Upper lobe of left lung (tissue), 6 donors: ENCODE measurements around the gene PRKAG2. TPM values are rescaled to one million over a fixed set of nuclear protein-coding genes. Genes with fewer than 3 reads are reported as not detected.

ENCODE experiments used
- ATAC-seq, 2 donors: fragments of 200-7000 bp; cut with Tn5 transposase; one replicate each; pipeline ENCODE4 v1.9.1; 2022; ENCODE audit warnings: mild to moderate bottlenecking in 2 of 2, moderate library complexity in 2 of 2; ENCODE audit not compliant: low FRiP score in 2 of 2
- DNase-seq, 2 donors: peaks; one replicate each; pipeline ENCODE4 v3.0.0-alpha.2; 2019 to 2020
- H3K27ac ChIP-seq, 4 donors: fragments of 200-600 bp; sonication (generic); one replicate each; pipeline ENCODE4 v1.5.1; 2016 to 2019
- H3K27me3 ChIP-seq, 4 donors: fragments of 200-600 bp; sonication (generic); one replicate each; pipeline ENCODE4 v1.5.1; 2017 to 2019
- H3K36me3 ChIP-seq, 4 donors: fragments of 200-600 bp; sonication (generic); one replicate each; pipeline ENCODE4 v1.5.1; 2016 to 2019
- H3K4me1 ChIP-seq, 4 donors: fragments of 200-600 bp; sonication (generic); one replicate each; pipeline ENCODE4 v1.5.1; 2018 to 2019
- H3K4me3 ChIP-seq, 4 donors: fragments of 200-600 bp; sonication (generic); one replicate each; pipeline ENCODE4 v1.5.1; 2017 to 2019; ENCODE audit warnings: mild to moderate bottlenecking in 2 of 4, moderate library complexity in 1 of 4
- H3K9me3 ChIP-seq, 4 donors: fragments of 200-600 bp; sonication (generic); one replicate each; pipeline ENCODE4 v1.5.1; 2018 to 2019
- CTCF ChIP-seq, 6 experiments: fragments of 450-650 bp in 4 of 6; fragments of 200-600 bp in 2 of 6; sonication (generic) in 2 of 6; IDR thresholded peaks; one replicate each; pipeline ENCODE4 v1.5.1; 2016 to 2019; ENCODE audit warnings: antibody characterized with exemption in 6 of 6
- EP300 ChIP-seq, 4 donors: sonication (generic); formaldehyde crosslinking; IDR thresholded peaks; one replicate each; pipeline ENCODE4 v1.5.1; 2017; ENCODE audit warnings: antibody characterized with exemption in 4 of 4, control low read depth in 2 of 4
- POLR2A ChIP-seq, 4 donors: fragments of 450-650 bp; IDR thresholded peaks; one replicate each; pipeline ENCODE4 v1.5.1; 2016 to 2017; ENCODE audit warnings: antibody characterized with exemption in 4 of 4, mild to moderate bottlenecking in 2 of 4
- POLR2AphosphoS5 ChIP-seq, 2 donors: sonication (generic); formaldehyde crosslinking; IDR thresholded peaks; one replicate each; pipeline ENCODE4 v1.5.1; 2017; ENCODE audit warnings: antibody characterized with exemption in 2 of 2
- WGBS, 2 donors: methylation state at CpG; one replicate each; pipeline ENCODE4 v1.1.5; 2017 to 2018; 5-methylcytosine and 5-hydroxymethylcytosine counted together
- total RNA-seq, 6 donors: library from RNA; depleted of rRNA in 4 of 6; stranded (reverse); fragments of >200 nt in 4 of 6; gene quantifications; one replicate each; pipeline versions ENCODE4 v1.1.0 to v1.2.1, GENCODE V29; 2016 to 2021
- donor health status: DM: no; HTN: no; CAD: no; lungs with moderate emphysema.
- donor health status: DM: no; HTN: yes; CAD: no; lungs with severe emphysema.

PRKAG2 gene
- total RNA-seq, 6 donors from 2014 or later: 20.6 to 68.1 (median 29.6) TPM

DNA sequence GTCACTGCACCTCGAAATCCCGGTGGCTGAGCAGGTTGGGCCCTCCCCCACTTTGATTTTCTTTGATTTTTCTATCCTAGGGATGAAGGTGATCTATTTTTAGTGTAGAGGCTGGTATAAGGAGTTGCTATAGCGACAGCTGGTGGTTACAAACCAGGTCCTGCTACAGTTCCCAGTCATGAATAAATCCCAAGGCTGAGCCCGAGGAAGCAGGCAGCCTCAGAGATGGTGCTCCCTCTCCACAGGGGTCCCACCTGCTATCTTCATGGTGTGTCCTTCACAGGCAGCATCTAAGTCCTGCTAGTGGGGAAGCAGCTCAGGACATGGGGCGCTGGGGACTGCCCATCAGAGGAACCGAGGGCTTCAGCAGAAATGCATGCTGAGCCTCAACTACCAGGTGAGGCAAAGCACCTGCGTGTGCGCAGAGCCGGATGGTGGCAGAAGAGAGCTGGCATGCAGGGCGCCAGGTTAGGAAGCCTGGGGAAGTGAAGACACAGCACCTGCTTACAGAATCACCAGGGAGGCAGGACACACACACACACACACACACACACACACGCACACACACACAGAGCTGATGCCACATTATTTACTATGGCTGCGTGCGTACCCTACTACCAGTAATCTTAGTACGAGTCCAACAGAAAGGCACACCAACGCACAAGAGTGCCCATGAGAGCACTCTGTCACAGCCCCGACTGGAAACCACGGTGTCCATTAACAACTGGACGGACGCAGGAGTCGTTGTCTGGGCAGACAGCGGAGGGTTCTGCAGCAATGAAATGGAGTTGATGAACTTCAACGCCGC lies 150.9 kb downstream of the PRKAG2 start:
- WGBS, 2 donors: 77 to 81% methylated on average over 18 to 22 of the region's 23 CpGs
- Histone ChIP-seq H3K4me1 (peaks cover 10 to 20% (median 17%) of the 10 kb centered on the region in 4 donors), H3K4me3 (no peak overlapping the region), H3K27me3 (no peaks in the 10 kb centered on the region), H3K27ac (no peak overlapping the region), H3K36me3 (no peaks in the 10 kb centered on the region), H3K9me3 (no peaks in the 10 kb centered on the region)
- DNase-seq: peak in 1 of 2 donors; percentile 55
- ATAC-seq: no peak
- TF ChIP-seq POLR2A (IDR thresholded peaks at IDR 0.05): no peak
- TF ChIP-seq POLR2AphosphoS5 (IDR thresholded peaks at IDR 0.05): no peak
- no peak for TF ChIP-seq EP300 (IDR thresholded peaks at IDR 0.05)
- TF ChIP-seq CTCF (IDR thresholded peaks at IDR 0.05): peak in 2 of 6 experiments; percentile 15 to 38

- DNase-seq (no peak), ATAC-seq (no peak)
- 93 to 94% methylated on average over 21 to 22 of the region's 22 CpGs for WGBS, 2 donors
- H3K4me1 ChIP-seq: peaks cover 10 to 20% (median 17%) of the 10 kb centered on the region in 4 donors
- no peak overlapping the region for H3K4me3 ChIP-seq
- H3K9me3 ChIP-seq: no peaks in the 10 kb centered on the region
- no peaks in the 10 kb centered on the region for H3K36me3 ChIP-seq
- H3K27me3 ChIP-seq: no peaks in the 10 kb centered on the region
- TF ChIP-seq POLR2A (IDR thresholded peaks at IDR 0.05) (no peak), POLR2AphosphoS5 (IDR thresholded peaks at IDR 0.05) (no peak), CTCF (IDR thresholded peaks at IDR 0.05) (no peak), EP300 (IDR thresholded peaks at IDR 0.05) (no peak)
- H3K27ac ChIP-seq: no peak overlapping the region
Measured at GRCh38 chr7:151724920-151725584, 151.9 kb downstream of the PRKAG2 start.

DNA sequence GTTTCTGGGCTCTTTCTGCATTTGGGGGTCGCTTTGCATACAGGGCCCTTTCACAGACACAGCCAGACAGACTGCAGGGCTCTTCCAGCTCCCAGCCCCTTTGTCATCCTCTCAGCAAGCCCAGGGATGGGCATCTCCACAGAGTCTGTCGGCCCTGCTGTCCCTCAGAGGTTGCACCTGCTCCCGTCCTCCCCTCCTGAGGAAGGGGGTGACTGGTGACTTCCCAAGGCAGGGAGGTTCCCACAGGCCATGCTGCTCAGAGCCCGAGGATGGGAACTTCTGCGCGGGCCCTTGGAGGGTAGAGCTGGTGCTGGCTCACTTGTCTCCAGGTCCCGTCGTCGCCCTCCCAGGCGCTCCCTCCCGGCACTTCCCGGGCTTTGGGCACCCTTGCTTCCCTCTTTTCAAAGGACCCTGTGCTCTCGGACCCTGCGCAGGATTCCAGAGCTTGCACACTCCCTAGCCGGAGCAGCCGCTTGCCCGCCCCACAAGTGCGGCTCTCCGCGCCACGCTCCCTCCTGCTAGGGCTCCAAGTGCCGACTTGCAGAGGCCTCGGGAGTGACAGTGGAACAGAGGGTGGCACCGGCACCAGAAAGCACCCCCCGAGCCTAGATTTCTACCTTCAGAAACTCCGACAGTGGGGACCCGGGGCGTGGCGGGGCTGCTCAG lies 152.5 kb downstream of the PRKAG2 start:
- no peaks in the 10 kb centered on the region for H3K9me3 ChIP-seq
- ATAC-seq: no peak
- peak in 1 of 2 donors; percentile 68 for DNase-seq
- WGBS, 2 donors: 96% methylated on average over 20 to 26 of the region's 29 CpGs
- no peak overlapping the region for H3K4me3 ChIP-seq
- TF ChIP-seq CTCF (IDR thresholded peaks at IDR 0.05): no peak
- TF ChIP-seq EP300 (IDR thresholded peaks at IDR 0.05): no peak
- TF ChIP-seq POLR2AphosphoS5 (IDR thresholded peaks at IDR 0.05): no peak
- TF ChIP-seq POLR2A (IDR thresholded peaks at IDR 0.05): no peak
- H3K36me3 ChIP-seq: no peaks in the 10 kb centered on the region
- no peaks in the 10 kb centered on the region for H3K27me3 ChIP-seq
- H3K27ac ChIP-seq: no peak overlapping the region
- peaks cover 10 to 20% (median 17%) of the 10 kb centered on the region in 4 donors for H3K4me1 ChIP-seq

DNA sequence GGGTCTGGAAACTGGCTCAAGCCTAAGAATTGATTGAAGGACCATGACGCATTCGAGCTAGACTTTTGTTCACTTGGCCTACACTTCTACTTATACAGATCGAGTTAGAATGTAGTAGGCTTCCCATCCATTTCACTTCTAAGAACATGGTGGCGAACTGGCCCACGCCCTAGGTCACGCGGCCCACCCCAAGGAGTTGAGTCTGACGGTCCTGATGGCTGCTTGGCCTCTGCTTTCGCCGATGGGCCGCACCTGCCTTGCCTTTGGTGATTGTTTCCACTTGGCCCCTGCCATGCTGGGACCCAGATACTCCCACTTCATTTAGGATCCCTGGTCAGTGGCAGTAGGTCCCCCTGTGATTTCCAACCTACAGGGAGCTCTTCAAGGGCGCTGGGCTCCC lies 153.6 kb downstream of the PRKAG2 start:
- H3K27ac ChIP-seq: no peak overlapping the region
- H3K4me3 ChIP-seq: no peak overlapping the region
- WGBS, 2 donors: 94 to 95% methylated on average over 12 of the region's 12 CpGs
- DNase-seq (no peak), ATAC-seq (no peak)
- no peaks in the 10 kb centered on the region for H3K9me3 ChIP-seq
- TF ChIP-seq EP300 (IDR thresholded peaks at IDR 0.05) (no peak), CTCF (IDR thresholded peaks at IDR 0.05) (no peak), POLR2AphosphoS5 (IDR thresholded peaks at IDR 0.05) (no peak), POLR2A (IDR thresholded peaks at IDR 0.05) (no peak)
- no peaks in the 10 kb centered on the region for H3K27me3 ChIP-seq
- peaks cover 10 to 20% (median 17%) of the 10 kb centered on the region in 4 donors for H3K4me1 ChIP-seq
- no peaks in the 10 kb centered on the region for H3K36me3 ChIP-seq
